WTC11 (cell line): ENCODE results near the gene SAP130. TPM values are rescaled to one million over a fixed set of nuclear protein-coding genes. Genes with fewer than 3 reads are reported as not detected.
A peak's percentile ranks its signal among the peaks of the same experiment; 100 is the strongest.

Experiments
- ATAC-seq: fragments of 200-7000 bp; cut with Tn5 transposase; 2 replicates; pipeline ENCODE4 v1.10.0; 2021; ENCODE audit warnings: mild to moderate bottlenecking, moderate library complexity
- CTCF ChIA-PET: fragments of 300-600 bp; sonication (Branson Sonifier 250); formaldehyde crosslinking; loops from one replicate; lab custom pipeline; 2021; ENCODE audit warnings: antibody characterized with exemption; lab: Charles Lee
- POLR2A ChIA-PET: fragments of 350-600 bp; sonication (Branson Sonifier 250); formaldehyde crosslinking; loops from one replicate; lab custom pipeline; 2021; ENCODE audit warnings: antibody characterized with exemption; lab: Charles Lee
- DNase-seq: peaks from one replicate; pipeline ENCODE4 v3.0.0; 2021; ENCODE audit warnings: low spot score
- H3K27ac Mint-ChIP-seq: 2 replicates; pipeline ENCODE4 v1.8.0; 2021; ENCODE audit warnings: mixed read lengths
- H3K27me3 Mint-ChIP-seq: 2 replicates; pipeline ENCODE4 v1.8.0; 2021; ENCODE audit warnings: low read depth, mild to moderate bottlenecking, moderate library complexity, mixed read lengths
- H3K36me3 Mint-ChIP-seq: 2 replicates; pipeline ENCODE4 v1.8.0; 2021; ENCODE audit warnings: mixed read lengths
- H3K4me1 Mint-ChIP-seq: 2 replicates; pipeline ENCODE4 v1.8.0; 2022; ENCODE audit warnings: mixed read lengths
- H3K4me3 Mint-ChIP-seq: 2 replicates; pipeline ENCODE4 v1.8.0; 2021; ENCODE audit warnings: mild to moderate bottlenecking, moderate library complexity, mixed read lengths
- H3K9me3 Mint-ChIP-seq: 2 replicates; pipeline ENCODE4 v1.8.0; 2021; ENCODE audit warnings: mixed read lengths
- ATF1 ChIP-seq: sonication (generic); formaldehyde crosslinking; IDR thresholded peaks from 2 replicates; pipeline ENCODE4 v1.8.1; 2023; ENCODE audit warnings: mild to moderate bottlenecking, moderate library complexity, missing genetic modification reagents
- CBFB ChIP-seq: sonication (generic); formaldehyde crosslinking; IDR thresholded peaks from 2 replicates; pipeline ENCODE4 v1.8.1; 2022; ENCODE audit warnings: mild to moderate bottlenecking, low read depth, missing genetic modification reagents
- CREB1 ChIP-seq: sonication (generic); formaldehyde crosslinking; IDR thresholded peaks from 2 replicates; pipeline ENCODE4 v1.8.0; 2023; ENCODE audit warnings: mild to moderate bottlenecking, missing genetic modification reagents
- CREM ChIP-seq: sonication (generic); formaldehyde crosslinking; IDR thresholded peaks from 2 replicates; pipeline ENCODE4 v1.8.1; 2022; ENCODE audit warnings: mild to moderate bottlenecking, missing genetic modification reagents, moderate library complexity
- FOXK1 ChIP-seq: sonication (generic); formaldehyde crosslinking; IDR thresholded peaks from 2 replicates; pipeline ENCODE4 v1.8.0; 2022; ENCODE audit warnings: mild to moderate bottlenecking, moderate library complexity, missing genetic modification reagents
- NFATC4 ChIP-seq: fragments of 250-450 bp; sonication (Bioruptor Pico); IDR thresholded peaks from 2 replicates; pipeline ENCODE4 v1.9.0; 2021; ENCODE audit warnings: mild to moderate bottlenecking
- NFE2L1 ChIP-seq: sonication (generic); formaldehyde crosslinking; IDR thresholded peaks from 2 replicates; pipeline ENCODE4 v1.8.1; 2023; ENCODE audit warnings: missing genetic modification reagents
- NR2C2 ChIP-seq: sonication (generic); formaldehyde crosslinking; IDR thresholded peaks from 2 replicates; pipeline ENCODE4 v1.8.0; 2022; ENCODE audit warnings: mild to moderate bottlenecking, missing genetic modification reagents
- NR3C1 ChIP-seq: sonication (generic); formaldehyde crosslinking; conservative IDR thresholded peaks from 2 replicates; pipeline ENCODE4 v1.8.1; 2023; ENCODE audit warnings: low read depth, mild to moderate bottlenecking, missing genetic modification reagents
- USF2 ChIP-seq: sonication (generic); formaldehyde crosslinking; IDR thresholded peaks from 2 replicates; pipeline ENCODE4 v1.8.1; 2023; ENCODE audit warnings: mild to moderate bottlenecking, missing genetic modification reagents, moderate library complexity
- ZBTB43 ChIP-seq: sonication (generic); formaldehyde crosslinking; IDR thresholded peaks from 2 replicates; pipeline ENCODE4 v1.8.1; 2023; ENCODE audit warnings: mild to moderate bottlenecking, missing genetic modification reagents
- ZNF232 ChIP-seq: sonication (generic); formaldehyde crosslinking; IDR thresholded peaks from 2 replicates; pipeline ENCODE4 v1.8.0; 2022; ENCODE audit warnings: mild to moderate bottlenecking, missing genetic modification reagents
- ZNF263 ChIP-seq: sonication (generic); formaldehyde crosslinking; IDR thresholded peaks from 2 replicates; pipeline ENCODE4 v1.8.1; 2022; ENCODE audit warnings: low read depth, mild to moderate bottlenecking, moderate library complexity, missing genetic modification reagents
- ZSCAN18 ChIP-seq: fragments of 250-450 bp; sonication (Bioruptor Pico); IDR thresholded peaks from 2 replicates; pipeline ENCODE4 v2.1.2; 2022; ENCODE audit warnings: mild to moderate bottlenecking, moderate library complexity
- total RNA-seq: library from RNA; stranded (reverse); gene quantifications from 3 replicates; pipeline ENCODE4 v1.2.3, GENCODE V29; 2021
- TF ChIP-seq, protein P1 (sequence below): sonication (generic); formaldehyde crosslinking; conservative IDR thresholded peaks from 2 replicates; pipeline ENCODE4 v1.8.1; 2023; ENCODE audit warnings: mild to moderate bottlenecking, low read depth, missing genetic modification reagents, moderate library complexity
- TF ChIP-seq, protein P2 (sequence below): fragments of 250-450 bp; sonication (Bioruptor Pico); IDR thresholded peaks from 2 replicates; pipeline ENCODE4 v1.9.0; 2021; ENCODE audit warnings: mild to moderate bottlenecking
- TF ChIP-seq, protein P3 (sequence below): sonication (generic); formaldehyde crosslinking; IDR thresholded peaks from 2 replicates; pipeline ENCODE4 v1.8.1; 2022; ENCODE audit warnings: mild to moderate bottlenecking, missing genetic modification reagents, moderate library complexity, borderline replicate concordance
- TF ChIP-seq, protein P4 (sequence below): sonication (generic); formaldehyde crosslinking; IDR thresholded peaks from 2 replicates; pipeline ENCODE4 v1.8.1; 2022; ENCODE audit warnings: low read depth, missing genetic modification reagents, borderline replicate concordance
- TF ChIP-seq, protein P5 (sequence below): sonication (generic); formaldehyde crosslinking; IDR thresholded peaks from 2 replicates; pipeline ENCODE4 v1.8.0; 2023; ENCODE audit warnings: missing genetic modification reagents
- TF ChIP-seq, protein P6 (sequence below): sonication (generic); formaldehyde crosslinking; IDR thresholded peaks from 2 replicates; pipeline ENCODE4 v1.8.1; 2023; ENCODE audit warnings: mild to moderate bottlenecking, missing genetic modification reagents, moderate library complexity

SAP130 gene
- total RNA-seq, 1 experiment from 2014 or later: 45.6 TPM

DNA sequence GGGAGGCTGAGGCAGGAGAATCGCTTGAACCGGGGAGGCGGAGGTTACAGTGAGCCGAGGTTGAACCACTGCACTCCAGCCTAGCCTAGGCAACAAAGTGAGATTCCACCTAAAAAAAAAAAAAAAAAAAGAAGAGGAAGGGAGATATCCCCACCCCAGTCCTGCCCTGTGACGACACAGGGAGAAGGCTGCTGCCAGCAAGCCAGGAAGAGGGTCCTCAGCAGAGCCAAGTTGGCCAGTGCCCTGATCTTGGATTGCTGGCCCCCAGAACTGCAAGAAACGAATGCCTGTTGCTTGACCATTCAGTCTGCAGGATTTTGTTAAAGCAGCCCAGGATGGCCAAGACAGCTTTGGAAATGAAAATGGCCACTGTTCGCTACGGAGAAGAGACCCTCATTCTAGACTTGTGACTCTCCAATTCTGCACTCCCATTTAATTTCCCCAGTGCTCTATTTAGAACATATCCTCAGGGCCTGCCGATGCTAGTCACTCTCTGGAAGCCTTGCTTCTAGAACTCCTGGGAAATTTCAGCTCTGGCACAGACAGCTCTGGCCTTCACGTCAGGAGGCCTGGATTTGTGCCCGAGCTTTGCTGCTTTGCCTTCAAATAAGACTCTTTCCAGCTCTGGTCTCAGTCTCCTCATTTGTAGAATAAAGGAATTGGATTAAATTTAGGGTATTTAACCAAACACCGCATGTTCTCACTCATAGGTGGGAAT is 126.4 kb downstream of the SAP130 start (continued):
- TF ChIP-seq ZSCAN18 (CRISPR knock-in tag): no peak
- TF ChIP-seq FOXK1 (CRISPR knock-in tag): no peak
- no peak for TF ChIP-seq ZBTB43
- TF ChIP-seq CBFB (CRISPR knock-in tag): no peak
- TF ChIP-seq ZNF232 (CRISPR knock-in tag): no peak
- TF ChIP-seq CREB1 (CRISPR knock-in tag): no peak
- no peak for TF ChIP-seq NFE2L1 (CRISPR knock-in tag)

- Mint-ChIP-seq H3K36me3 (peaks cover 4% of the 10 kb centered on the region; the same call in 1 of the 2 replicates), H3K27me3 (no peaks in the 10 kb centered on the region), H3K4me1 (peaks cover 10% of the 10 kb centered on the region; the same call in 1 of the 2 replicates), H3K4me3 (no peak overlapping the region), H3K9me3 (peaks cover 9% of the 10 kb centered on the region; the same call in 1 of the 2 replicates), H3K27ac (no peak overlapping the region)
- DNase-seq (no peak), ATAC-seq (no peak)
- ChIA-PET CTCF (no interaction called here), POLR2A (no interaction called here)
- TF ChIP-seq ZNF232 (CRISPR knock-in tag) (no peak), ATF1 (CRISPR knock-in tag) (no peak), NFATC4 (CRISPR knock-in tag) (no peak), USF2 (CRISPR knock-in tag) (no peak)
These were observed 130.2 kb downstream of the SAP130 start for GRCh38 chr2:127897531-127898211.

DNA sequence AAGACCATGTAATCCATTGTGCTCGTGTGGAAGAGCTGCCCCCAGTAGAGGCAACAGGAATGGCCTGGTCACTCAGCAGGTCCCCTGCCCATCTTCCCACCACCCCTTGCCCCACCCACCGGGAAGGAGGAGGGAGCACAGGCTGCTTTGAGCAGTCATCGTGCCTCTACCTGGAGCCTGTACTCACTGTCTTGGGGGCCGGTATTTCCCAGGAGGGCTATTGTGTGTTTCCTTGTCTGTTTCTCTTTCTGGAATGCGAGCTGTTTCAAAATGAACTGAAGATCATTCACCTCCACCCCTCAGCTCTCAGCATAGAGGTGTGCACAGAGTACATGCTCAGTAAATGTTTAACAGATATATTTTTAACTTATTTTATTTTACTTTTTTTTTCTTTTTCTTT is 134.4 kb downstream of the SAP130 start:
- H3K27ac Mint-ChIP-seq: no peak overlapping the region
- H3K4me1 Mint-ChIP-seq: peaks cover 18% of the 10 kb centered on the region
- ChIA-PET CTCF (interaction anchor here (1.0 kb wide), 2 partner anchors 12 to 15 kb away, joined by 4 read pairs; no protein-coding TSS in a partner anchor), POLR2A (no interaction called here)
- peaks cover 8% of the 10 kb centered on the region; the same call in 1 of the 2 replicates for H3K9me3 Mint-ChIP-seq
- ATAC-seq: peak; percentile 87
- H3K4me3 Mint-ChIP-seq: no peak overlapping the region
- H3K36me3 Mint-ChIP-seq: peaks cover 4% of the 10 kb centered on the region; the same call in 1 of the 2 replicates
- no peaks in the 10 kb centered on the region for H3K27me3 Mint-ChIP-seq
- peak; percentile 52 for DNase-seq
- TF ChIP-seq, protein P1, sequence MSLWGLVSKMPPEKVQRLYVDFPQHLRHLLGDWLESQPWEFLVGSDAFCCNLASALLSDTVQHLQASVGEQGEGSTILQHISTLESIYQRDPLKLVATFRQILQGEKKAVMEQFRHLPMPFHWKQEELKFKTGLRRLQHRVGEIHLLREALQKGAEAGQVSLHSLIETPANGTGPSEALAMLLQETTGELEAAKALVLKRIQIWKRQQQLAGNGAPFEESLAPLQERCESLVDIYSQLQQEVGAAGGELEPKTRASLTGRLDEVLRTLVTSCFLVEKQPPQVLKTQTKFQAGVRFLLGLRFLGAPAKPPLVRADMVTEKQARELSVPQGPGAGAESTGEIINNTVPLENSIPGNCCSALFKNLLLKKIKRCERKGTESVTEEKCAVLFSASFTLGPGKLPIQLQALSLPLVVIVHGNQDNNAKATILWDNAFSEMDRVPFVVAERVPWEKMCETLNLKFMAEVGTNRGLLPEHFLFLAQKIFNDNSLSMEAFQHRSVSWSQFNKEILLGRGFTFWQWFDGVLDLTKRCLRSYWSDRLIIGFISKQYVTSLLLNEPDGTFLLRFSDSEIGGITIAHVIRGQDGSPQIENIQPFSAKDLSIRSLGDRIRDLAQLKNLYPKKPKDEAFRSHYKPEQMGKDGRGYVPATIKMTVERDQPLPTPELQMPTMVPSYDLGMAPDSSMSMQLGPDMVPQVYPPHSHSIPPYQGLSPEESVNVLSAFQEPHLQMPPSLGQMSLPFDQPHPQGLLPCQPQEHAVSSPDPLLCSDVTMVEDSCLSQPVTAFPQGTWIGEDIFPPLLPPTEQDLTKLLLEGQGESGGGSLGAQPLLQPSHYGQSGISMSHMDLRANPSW (CRISPR knock-in tag): no peak
- TF ChIP-seq NFE2L1 (CRISPR knock-in tag) (no peak), ATF1 (CRISPR knock-in tag) (no peak), CREM (no peak), NR2C2 (CRISPR knock-in tag) (no peak), ZNF263 (no peak), NR3C1 (CRISPR knock-in tag) (no peak)
- TF ChIP-seq, protein P2, sequence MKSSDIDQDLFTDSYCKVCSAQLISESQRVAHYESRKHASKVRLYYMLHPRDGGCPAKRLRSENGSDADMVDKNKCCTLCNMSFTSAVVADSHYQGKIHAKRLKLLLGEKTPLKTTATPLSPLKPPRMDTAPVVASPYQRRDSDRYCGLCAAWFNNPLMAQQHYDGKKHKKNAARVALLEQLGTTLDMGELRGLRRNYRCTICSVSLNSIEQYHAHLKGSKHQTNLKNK (CRISPR knock-in tag): no peak
- TF ChIP-seq, protein P3, sequence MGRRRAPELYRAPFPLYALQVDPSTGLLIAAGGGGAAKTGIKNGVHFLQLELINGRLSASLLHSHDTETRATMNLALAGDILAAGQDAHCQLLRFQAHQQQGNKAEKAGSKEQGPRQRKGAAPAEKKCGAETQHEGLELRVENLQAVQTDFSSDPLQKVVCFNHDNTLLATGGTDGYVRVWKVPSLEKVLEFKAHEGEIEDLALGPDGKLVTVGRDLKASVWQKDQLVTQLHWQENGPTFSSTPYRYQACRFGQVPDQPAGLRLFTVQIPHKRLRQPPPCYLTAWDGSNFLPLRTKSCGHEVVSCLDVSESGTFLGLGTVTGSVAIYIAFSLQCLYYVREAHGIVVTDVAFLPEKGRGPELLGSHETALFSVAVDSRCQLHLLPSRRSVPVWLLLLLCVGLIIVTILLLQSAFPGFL (CRISPR knock-in tag): no peak
- TF ChIP-seq, protein P4, sequence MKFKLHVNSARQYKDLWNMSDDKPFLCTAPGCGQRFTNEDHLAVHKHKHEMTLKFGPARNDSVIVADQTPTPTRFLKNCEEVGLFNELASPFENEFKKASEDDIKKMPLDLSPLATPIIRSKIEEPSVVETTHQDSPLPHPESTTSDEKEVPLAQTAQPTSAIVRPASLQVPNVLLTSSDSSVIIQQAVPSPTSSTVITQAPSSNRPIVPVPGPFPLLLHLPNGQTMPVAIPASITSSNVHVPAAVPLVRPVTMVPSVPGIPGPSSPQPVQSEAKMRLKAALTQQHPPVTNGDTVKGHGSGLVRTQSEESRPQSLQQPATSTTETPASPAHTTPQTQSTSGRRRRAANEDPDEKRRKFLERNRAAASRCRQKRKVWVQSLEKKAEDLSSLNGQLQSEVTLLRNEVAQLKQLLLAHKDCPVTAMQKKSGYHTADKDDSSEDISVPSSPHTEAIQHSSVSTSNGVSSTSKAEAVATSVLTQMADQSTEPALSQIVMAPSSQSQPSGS (CRISPR knock-in tag): no peak
- TF ChIP-seq, protein P5, sequence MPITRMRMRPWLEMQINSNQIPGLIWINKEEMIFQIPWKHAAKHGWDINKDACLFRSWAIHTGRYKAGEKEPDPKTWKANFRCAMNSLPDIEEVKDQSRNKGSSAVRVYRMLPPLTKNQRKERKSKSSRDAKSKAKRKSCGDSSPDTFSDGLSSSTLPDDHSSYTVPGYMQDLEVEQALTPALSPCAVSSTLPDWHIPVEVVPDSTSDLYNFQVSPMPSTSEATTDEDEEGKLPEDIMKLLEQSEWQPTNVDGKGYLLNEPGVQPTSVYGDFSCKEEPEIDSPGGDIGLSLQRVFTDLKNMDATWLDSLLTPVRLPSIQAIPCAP: no peak
- TF ChIP-seq, protein P6, sequence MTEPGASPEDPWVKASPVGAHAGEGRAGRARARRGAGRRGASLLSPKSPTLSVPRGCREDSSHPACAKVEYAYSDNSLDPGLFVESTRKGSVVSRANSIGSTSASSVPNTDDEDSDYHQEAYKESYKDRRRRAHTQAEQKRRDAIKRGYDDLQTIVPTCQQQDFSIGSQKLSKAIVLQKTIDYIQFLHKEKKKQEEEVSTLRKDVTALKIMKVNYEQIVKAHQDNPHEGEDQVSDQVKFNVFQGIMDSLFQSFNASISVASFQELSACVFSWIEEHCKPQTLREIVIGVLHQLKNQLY (CRISPR knock-in tag): no peak
